IMR-90 (cell line): ENCODE data around the gene RARRES2.

Experiments
- BHLHE40 ChIP-seq: fragments of 150-350 bp; IDR thresholded peaks from 2 replicates; pipeline ENCODE4 v1.6.1; 2016; ENCODE audit warnings: mild to moderate bottlenecking, low read depth, low read length
- CEBPB ChIP-seq: IDR thresholded peaks from 2 replicates; pipeline ENCODE4 v1.6.1; 2012; ENCODE audit warnings: low read depth, low read length, improper control_type of control experiment
- ELK1 ChIP-seq: fragments of 150-350 bp; IDR thresholded peaks from 2 replicates; pipeline ENCODE4 v1.6.1; 2016; ENCODE audit warnings: low read depth, mild to moderate bottlenecking, low read length, moderate library complexity, borderline replicate concordance
- FOS ChIP-seq: fragments of 150-350 bp; IDR thresholded peaks from 2 replicates; pipeline ENCODE4 v1.6.1; 2016; ENCODE audit warnings: low read depth, low read length
- MXI1 ChIP-seq: IDR thresholded peaks from 2 replicates; pipeline ENCODE4 v1.6.1; 2012; ENCODE audit warnings: low read depth, mild to moderate bottlenecking, low read length, moderate library complexity, borderline replicate concordance
- NFE2L2 ChIP-seq: fragments of 150-350 bp; IDR thresholded peaks from 2 replicates; pipeline ENCODE4 v1.6.1; 2016; ENCODE audit warnings: low read depth, mild to moderate bottlenecking, low read length
- POLR2A ChIP-seq: IDR thresholded peaks from 2 replicates; pipeline ENCODE4 v1.6.1; 2012; ENCODE audit warnings: mild to moderate bottlenecking, low read depth, low read length
- RAD21 ChIP-seq: IDR thresholded peaks from 2 replicates; pipeline ENCODE4 v1.6.1; 2012; ENCODE audit warnings: low read length, improper control_type of control experiment
- RCOR1 ChIP-seq: IDR thresholded peaks from 2 replicates; pipeline ENCODE4 v1.6.1; 2012; ENCODE audit warnings: mild to moderate bottlenecking, low read length, improper control_type of control experiment; ENCODE audit not compliant: insufficient replicate concordance
- RFX5 ChIP-seq: IDR thresholded peaks from 2 replicates; pipeline ENCODE4 v1.8.0; 2012; ENCODE audit warnings: low read depth, mild to moderate bottlenecking, low read length, moderate library complexity
- SMC3 ChIP-seq: fragments of 150-350 bp; IDR thresholded peaks from 2 replicates; pipeline ENCODE4 v1.6.1; 2016; ENCODE audit warnings: low read depth, mild to moderate bottlenecking, antibody characterized with exemption, low read length, moderate library complexity
- TF ChIP-seq, protein P1 (sequence below): conservative IDR thresholded peaks from 2 replicates; pipeline ENCODE4 v1.5.1; 2012; ENCODE audit warnings: mild to moderate bottlenecking, low read depth, low read length, improper control_type of control experiment
- TF ChIP-seq, protein P2 (sequence below): fragments of 150-350 bp; IDR thresholded peaks from 2 replicates; pipeline ENCODE4 v1.6.1; 2017; ENCODE audit warnings: mild to moderate bottlenecking, antibody characterized with exemption, low read length, low read depth

GRCh38 chr7:150381785-150382122 is 40.3 kb upstream of the RARRES2 start:
- TF ChIP-seq CEBPB (no peak), MXI1 (no peak), RCOR1 (no peak), RFX5 (no peak), RAD21 (no peak), FOS (no peak), NFE2L2 (no peak), POLR2A (no peak), SMC3 (no peak), BHLHE40 (no peak), ELK1 (no peak)
- TF ChIP-seq, protein P1, sequence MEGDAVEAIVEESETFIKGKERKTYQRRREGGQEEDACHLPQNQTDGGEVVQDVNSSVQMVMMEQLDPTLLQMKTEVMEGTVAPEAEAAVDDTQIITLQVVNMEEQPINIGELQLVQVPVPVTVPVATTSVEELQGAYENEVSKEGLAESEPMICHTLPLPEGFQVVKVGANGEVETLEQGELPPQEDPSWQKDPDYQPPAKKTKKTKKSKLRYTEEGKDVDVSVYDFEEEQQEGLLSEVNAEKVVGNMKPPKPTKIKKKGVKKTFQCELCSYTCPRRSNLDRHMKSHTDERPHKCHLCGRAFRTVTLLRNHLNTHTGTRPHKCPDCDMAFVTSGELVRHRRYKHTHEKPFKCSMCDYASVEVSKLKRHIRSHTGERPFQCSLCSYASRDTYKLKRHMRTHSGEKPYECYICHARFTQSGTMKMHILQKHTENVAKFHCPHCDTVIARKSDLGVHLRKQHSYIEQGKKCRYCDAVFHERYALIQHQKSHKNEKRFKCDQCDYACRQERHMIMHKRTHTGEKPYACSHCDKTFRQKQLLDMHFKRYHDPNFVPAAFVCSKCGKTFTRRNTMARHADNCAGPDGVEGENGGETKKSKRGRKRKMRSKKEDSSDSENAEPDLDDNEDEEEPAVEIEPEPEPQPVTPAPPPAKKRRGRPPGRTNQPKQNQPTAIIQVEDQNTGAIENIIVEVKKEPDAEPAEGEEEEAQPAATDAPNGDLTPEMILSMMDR: no peak
- TF ChIP-seq, protein P2, sequence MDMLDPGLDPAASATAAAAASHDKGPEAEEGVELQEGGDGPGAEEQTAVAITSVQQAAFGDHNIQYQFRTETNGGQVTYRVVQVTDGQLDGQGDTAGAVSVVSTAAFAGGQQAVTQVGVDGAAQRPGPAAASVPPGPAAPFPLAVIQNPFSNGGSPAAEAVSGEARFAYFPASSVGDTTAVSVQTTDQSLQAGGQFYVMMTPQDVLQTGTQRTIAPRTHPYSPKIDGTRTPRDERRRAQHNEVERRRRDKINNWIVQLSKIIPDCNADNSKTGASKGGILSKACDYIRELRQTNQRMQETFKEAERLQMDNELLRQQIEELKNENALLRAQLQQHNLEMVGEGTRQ: no peak
